GM18873 (cell line): ENCODE results near the gene PDCD2.
"Not testable (repeated sequence)": the region's sequence is repeated elsewhere in the genome, so short reads cannot be mapped to it uniquely, and the experiment has no call there.

Experiments
- ATAC-seq: cut with Tn5 transposase; IDR thresholded peaks from one replicate; pipeline ENCODE4 v1.9.1; 2021; ENCODE audit warnings: mild to moderate bottlenecking, moderate library complexity, moderate number of reproducible peaks; ENCODE audit not compliant: unreplicated experiment, low FRiP score

PDCD2 gene

GRCh38 chr6:170553534-170554012, 30.9 kb downstream of the PDCD2 start:
- peak; percentile 26 for ATAC-seq

DNA sequence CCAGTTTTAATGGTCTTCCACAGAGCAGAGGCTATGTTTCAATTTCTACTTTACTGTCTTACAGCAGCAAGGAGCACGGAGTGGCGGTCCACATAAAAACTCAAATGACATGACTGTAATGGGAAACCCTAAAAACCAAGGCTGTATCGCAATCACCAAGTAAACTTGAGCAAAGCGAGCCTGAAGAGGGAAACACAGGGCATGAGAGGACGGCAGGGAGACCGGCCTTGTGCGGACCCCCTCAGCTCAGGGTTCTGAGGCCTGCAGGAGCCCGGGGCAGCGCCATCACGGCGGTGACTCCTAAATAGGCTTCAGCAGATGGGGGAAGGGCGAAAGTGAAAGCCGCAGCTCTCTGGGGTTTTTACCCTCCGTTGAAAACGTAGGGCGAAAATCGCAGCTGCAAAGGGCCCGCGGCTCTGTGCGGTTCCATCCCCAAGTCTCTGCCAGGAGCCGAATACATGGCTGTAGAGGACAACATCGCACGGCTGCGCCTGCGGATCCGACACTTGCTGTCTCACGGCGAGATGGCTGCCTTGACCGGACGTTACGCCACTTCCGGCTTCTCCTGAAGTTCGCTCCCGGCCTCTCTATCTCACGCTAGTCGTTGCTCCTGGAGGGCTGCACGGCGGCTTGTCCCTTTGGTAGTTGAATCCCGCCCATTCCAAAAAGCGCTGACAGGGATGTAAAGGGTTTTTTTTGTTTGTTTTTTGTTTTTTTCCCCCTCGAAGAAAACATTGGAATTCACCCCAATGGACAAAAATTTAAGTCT, 31.5 kb downstream of the PDCD2 start, which contains the start of gene PSMB1:
Gene PSMB1 (minus strand): TSS at position 543 of the 769 bp plus-strand sequence. CDS start 65 bp downstream, at position 478.
- peak; percentile 43 for ATAC-seq

DNA sequence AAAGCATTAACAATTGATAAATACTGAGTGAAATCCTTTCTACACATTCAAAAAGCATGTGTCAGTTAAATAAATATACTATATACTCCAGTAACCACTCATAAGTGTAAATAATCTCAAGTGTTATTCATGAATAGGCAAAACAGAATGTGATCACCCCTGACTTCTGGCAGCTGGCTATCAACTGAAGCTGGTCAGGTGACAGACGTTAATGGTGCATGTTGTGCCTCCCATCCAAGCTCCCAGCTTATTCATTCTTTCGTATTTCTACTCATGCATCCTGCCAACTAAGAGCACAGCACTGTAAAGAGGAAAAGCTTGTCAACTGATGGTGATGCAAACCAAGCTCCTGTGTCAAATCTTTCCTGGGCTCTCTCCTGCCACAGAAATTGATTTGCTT, 39.0 kb downstream of the PDCD2 start:
- no peak for ATAC-seq

- ATAC-seq: no peak
Observed at GRCh38 chr6:170542031-170542719, 42.3 kb downstream of the PDCD2 start.

GRCh38 chr6:170537329-170537728, 47.1 kb downstream of the PDCD2 start:
- ATAC-seq: no peak

DNA sequence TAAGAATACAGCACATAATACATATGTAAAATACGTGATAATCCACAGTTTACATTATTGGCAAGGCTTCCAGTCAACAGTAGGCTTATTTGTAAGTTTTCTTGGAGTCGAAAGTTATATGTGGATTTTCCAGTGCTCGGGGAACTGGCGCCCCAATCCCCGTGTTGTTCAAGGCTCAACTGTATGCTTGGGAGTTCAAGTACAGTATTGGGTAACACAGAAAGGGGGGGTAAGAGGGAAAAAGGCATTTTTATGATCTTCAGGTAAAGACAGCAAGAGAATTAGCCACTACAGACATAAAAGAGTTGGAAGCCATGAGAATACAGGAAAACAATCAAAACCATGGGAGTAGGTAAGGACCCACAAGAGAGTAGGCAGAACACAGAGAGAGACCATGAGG, 47.8 kb downstream of the PDCD2 start:
- no peak for ATAC-seq

- ATAC-seq: no peak
Observed at GRCh38 chr6:170535004-170535403, 49.4 kb downstream of the PDCD2 start.

DNA sequence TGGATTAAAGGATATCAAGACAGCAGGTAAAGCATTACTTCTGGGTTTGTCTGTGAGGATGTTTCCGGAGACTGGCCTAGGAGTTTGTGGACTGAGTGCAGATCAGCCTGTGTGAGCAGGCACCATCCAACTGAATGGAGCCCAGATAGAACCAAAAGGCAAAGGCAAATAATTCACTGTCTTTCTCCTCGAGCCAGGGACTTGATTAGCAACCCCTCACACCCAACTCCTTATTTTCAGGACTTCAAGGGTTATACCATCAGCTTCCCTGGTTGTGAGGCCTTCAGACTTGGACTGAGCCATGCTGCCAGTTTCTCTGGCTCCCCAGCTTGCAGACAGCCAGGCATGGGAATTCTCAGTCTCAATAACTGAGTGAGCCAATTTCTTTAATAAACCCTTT, 50.6 kb downstream of the PDCD2 start:
- no peak for ATAC-seq

GRCh38 chr6:170532867-170533488, 51.5 kb downstream of the PDCD2 start:
- no peak for ATAC-seq

- ATAC-seq: peak; percentile 49
Observed at GRCh38 chr6:170529839-170530469, 54.5 kb downstream of the PDCD2 start.

DNA sequence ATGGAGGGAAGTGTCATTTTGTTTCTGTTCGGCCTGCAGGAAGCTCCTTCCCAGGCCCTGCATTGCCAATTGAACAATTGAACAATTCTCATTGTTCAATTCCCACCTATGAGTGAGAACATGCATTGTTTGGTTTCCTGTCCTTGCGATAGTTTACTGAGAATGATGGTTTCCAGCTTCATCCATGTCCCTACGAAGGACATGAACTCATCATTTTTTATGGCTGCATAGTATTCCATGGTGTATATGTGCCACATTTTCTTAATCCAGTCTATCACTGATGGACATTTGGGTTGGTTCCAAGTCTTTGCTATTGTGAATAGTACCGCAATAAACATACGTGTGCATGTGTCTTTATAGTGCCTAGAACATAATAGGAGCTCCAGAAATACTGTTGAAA, 56.4 kb downstream of the PDCD2 start:
- ATAC-seq: not testable (repeated sequence)

DNA sequence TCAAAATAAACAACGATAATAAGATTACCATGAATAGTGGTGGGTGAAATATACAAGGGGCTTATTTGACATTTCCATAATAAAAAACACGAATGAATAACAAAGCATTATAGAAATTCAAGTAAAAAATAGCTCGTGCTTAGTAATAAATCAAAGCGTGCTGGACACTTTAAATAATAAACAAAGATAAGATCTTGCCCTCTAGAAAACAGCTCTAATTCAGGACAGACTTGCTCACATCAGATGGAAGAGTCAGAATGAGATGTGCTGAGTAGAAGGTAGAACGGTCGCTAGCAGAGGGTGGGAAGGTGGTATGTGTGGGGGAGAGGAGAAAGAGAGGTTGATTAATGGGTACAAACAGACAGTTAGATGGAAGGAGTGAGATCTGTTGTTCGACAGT, 58.6 kb downstream of the PDCD2 start:
- no peak for ATAC-seq
